ENCODE measurements around the gene POU2F3.
"Not testable (repeated sequence)": the region's sequence is repeated elsewhere in the genome, so short reads cannot be mapped to it uniquely, and the experiment has no call there.

POU2F3 gene

GRCh38 chr11:120227228-120227852 is 12.6 kb upstream of the POU2F3 start:
- no peak for DNase-seq

- DNase-seq, result no peak
Measured at GRCh38 chr11:120228794-120229384, 11.1 kb upstream of the POU2F3 start.

- no peak for DNase-seq
Measured at GRCh38 chr11:120229451-120230424, 10.2 kb upstream of the POU2F3 start.

- no peak for DNase-seq
Measured at GRCh38 chr11:120230433-120231071, 9.4 kb upstream of the POU2F3 start.

GRCh38 chr11:120231963-120232362 is 8.0 kb upstream of the POU2F3 start:
- DNase-seq, result no peak

GRCh38 chr11:120233207-120233803 is 6.6 kb upstream of the POU2F3 start:
- no peak for DNase-seq

- no peak for DNase-seq
Measured at GRCh38 chr11:120235024-120235628, 4.8 kb upstream of the POU2F3 start.

- DNase-seq, result no peak
Measured at GRCh38 chr11:120236169-120237107, 3.5 kb upstream of the POU2F3 start.

- DNase-seq, result no peak
Measured at GRCh38 chr11:120238968-120239620, 846 bp upstream of the POU2F3 start.

- DNase-seq, result no peak
Measured at GRCh38 chr11:120240866-120241265, 926 bp downstream of the POU2F3 start.

GRCh38 chr11:120241277-120241676 is 1.3 kb downstream of the POU2F3 start:
- no peak for DNase-seq

GRCh38 chr11:120243221-120243620 is 3.3 kb downstream of the POU2F3 start:
- DNase-seq, result no peak

- DNase-seq, result no peak
Measured at GRCh38 chr11:120244476-120245365, 4.8 kb downstream of the POU2F3 start.

GRCh38 chr11:120245434-120245833 is 5.5 kb downstream of the POU2F3 start:
- no peak for DNase-seq

GRCh38 chr11:120248551-120249278 is 8.8 kb downstream of the POU2F3 start:
- peak; percentile 4 for DNase-seq

- no peak for DNase-seq
Measured at GRCh38 chr11:120249279-120250262, 9.6 kb downstream of the POU2F3 start.

- not testable (repeated sequence) for DNase-seq
Measured at GRCh38 chr11:120253377-120253776, 13.4 kb downstream of the POU2F3 start.
